ENCODE measurements around the gene ESYT2.
"Not testable (repeated sequence)": the region's sequence is repeated elsewhere in the genome, so short reads cannot be mapped to it uniquely, and the experiment has no call there.

ESYT2 gene

GRCh38 chr7:158699341-158699740, 130.0 kb downstream of the ESYT2 start:
- Histone ChIP-seq H3K4me2 (ENCODE audit: low read depth, low read length) (no peak overlapping the region), H3K4me1 (ENCODE audit: low read length) (peaks cover 17% of the 10 kb centered on the region), H3K36me3 (replicated peaks; ENCODE audit: insufficient read depth, low read length) (peaks cover 16% of the 10 kb centered on the region), H3K4me3 (ENCODE audit: low read length) (no peak overlapping the region), H3F3A (ENCODE audit: insufficient read depth, low read length) (no peaks in the 10 kb centered on the region), H3K79me2 (ENCODE audit: low read length) (peaks cover 100% of the 10 kb centered on the region), H3K27me3 (replicated peaks; ENCODE audit: insufficient read depth, low read length) (no peaks in the 10 kb centered on the region), H3K27ac (ENCODE audit: low read length) (no peak overlapping the region), H3K9ac (ENCODE audit: low read length) (no peak overlapping the region), H3K9me2 (replicated peaks; ENCODE audit: insufficient read depth, low read length) (no peaks in the 10 kb centered on the region), H2AFZ (ENCODE audit: low read length) (no peak overlapping the region), H3K9me3 (replicated peaks; ENCODE audit: insufficient read depth, low read length) (no peaks in the 10 kb centered on the region), H4K20me1 (ENCODE audit: insufficient read depth, low read length) (peaks cover 8% of the 10 kb centered on the region)
- TF ChIP-seq, protein P1, sequence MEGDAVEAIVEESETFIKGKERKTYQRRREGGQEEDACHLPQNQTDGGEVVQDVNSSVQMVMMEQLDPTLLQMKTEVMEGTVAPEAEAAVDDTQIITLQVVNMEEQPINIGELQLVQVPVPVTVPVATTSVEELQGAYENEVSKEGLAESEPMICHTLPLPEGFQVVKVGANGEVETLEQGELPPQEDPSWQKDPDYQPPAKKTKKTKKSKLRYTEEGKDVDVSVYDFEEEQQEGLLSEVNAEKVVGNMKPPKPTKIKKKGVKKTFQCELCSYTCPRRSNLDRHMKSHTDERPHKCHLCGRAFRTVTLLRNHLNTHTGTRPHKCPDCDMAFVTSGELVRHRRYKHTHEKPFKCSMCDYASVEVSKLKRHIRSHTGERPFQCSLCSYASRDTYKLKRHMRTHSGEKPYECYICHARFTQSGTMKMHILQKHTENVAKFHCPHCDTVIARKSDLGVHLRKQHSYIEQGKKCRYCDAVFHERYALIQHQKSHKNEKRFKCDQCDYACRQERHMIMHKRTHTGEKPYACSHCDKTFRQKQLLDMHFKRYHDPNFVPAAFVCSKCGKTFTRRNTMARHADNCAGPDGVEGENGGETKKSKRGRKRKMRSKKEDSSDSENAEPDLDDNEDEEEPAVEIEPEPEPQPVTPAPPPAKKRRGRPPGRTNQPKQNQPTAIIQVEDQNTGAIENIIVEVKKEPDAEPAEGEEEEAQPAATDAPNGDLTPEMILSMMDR (IDR thresholded peaks at IDR 0.05; ENCODE audit: low read length), result no peak
- TF ChIP-seq EZH2 (optimal IDR thresholded peaks at IDR 0.05; ENCODE audit: low read depth, low read length) (no peak), EZH2phosphoT487 (IDR thresholded peaks at IDR 0.05; ENCODE audit: low read length) (no peak)
- no peak for DNase-seq

DNA sequence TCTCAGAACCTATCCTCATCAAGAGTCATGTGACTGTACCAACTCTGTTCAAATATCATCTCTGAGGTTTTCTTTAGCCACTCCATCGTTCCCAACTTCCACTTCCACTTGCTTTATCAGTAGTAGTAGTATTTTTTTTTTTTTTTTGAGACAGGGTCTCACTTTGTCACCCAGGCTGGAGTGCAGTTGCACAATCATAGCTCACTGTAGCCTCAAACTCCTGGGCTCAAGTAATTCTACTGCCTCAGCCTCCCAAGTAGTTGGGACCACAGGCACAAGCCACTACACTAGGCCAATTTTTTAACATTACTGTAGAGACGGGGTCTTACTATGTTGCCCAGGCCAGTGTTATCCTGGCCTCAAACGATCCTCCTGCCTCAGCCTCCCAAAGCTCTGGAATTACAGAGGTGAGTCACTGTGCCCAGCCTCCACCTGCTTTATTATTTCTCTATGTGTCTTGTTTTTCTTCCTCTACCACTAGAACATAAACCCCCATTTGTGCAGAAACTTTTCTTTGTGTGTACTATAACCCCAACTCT, 130.6 kb downstream of the ESYT2 start:
- Histone ChIP-seq H3K27ac (ENCODE audit: low read length) (no peak overlapping the region), H3F3A (ENCODE audit: insufficient read depth, low read length) (no peaks in the 10 kb centered on the region), H4K20me1 (ENCODE audit: insufficient read depth, low read length) (peaks cover 8% of the 10 kb centered on the region), H3K79me2 (ENCODE audit: low read length) (peaks cover 100% of the 10 kb centered on the region), H3K27me3 (replicated peaks; ENCODE audit: insufficient read depth, low read length) (no peaks in the 10 kb centered on the region), H3K4me1 (ENCODE audit: low read length) (peaks cover 17% of the 10 kb centered on the region), H2AFZ (ENCODE audit: low read length) (no peak overlapping the region), H3K9ac (ENCODE audit: low read length) (no peak overlapping the region), H3K9me3 (replicated peaks; ENCODE audit: insufficient read depth, low read length) (no peaks in the 10 kb centered on the region), H3K9me2 (replicated peaks; ENCODE audit: insufficient read depth, low read length) (no peaks in the 10 kb centered on the region), H3K36me3 (replicated peaks; ENCODE audit: insufficient read depth, low read length) (peaks cover 16% of the 10 kb centered on the region), H3K4me3 (ENCODE audit: low read length) (no peak overlapping the region), H3K4me2 (ENCODE audit: low read depth, low read length) (no peak overlapping the region)
- TF ChIP-seq, protein P1 (IDR thresholded peaks at IDR 0.05; ENCODE audit: low read length), result no peak
- no peak for TF ChIP-seq EZH2 (optimal IDR thresholded peaks at IDR 0.05; ENCODE audit: low read depth, low read length)
- TF ChIP-seq EZH2phosphoT487 (IDR thresholded peaks at IDR 0.05; ENCODE audit: low read length), result no peak
- DNase-seq, result no peak

- H3K36me3 ChIP-seq (replicated peaks; ENCODE audit: insufficient read depth, low read length), result peaks cover 16% of the 10 kb centered on the region
- not testable (repeated sequence) for H4K20me1 ChIP-seq (ENCODE audit: insufficient read depth, low read length); H3K9me3 ChIP-seq (replicated peaks; ENCODE audit: insufficient read depth, low read length); H3K9me2 ChIP-seq (replicated peaks; ENCODE audit: insufficient read depth, low read length); H3K27me3 ChIP-seq (replicated peaks; ENCODE audit: insufficient read depth, low read length); H3K27ac ChIP-seq (ENCODE audit: low read length); H3K4me1 ChIP-seq (ENCODE audit: low read length); H2AFZ ChIP-seq (ENCODE audit: low read length); H3F3A ChIP-seq (ENCODE audit: insufficient read depth, low read length); H3K4me2 ChIP-seq (ENCODE audit: low read depth, low read length); DNase-seq; H3K9ac ChIP-seq (ENCODE audit: low read length); H3K4me3 ChIP-seq (ENCODE audit: low read length)
- peaks cover 100% of the 10 kb centered on the region for H3K79me2 ChIP-seq (ENCODE audit: low read length)
These were observed 131.7 kb downstream of the ESYT2 start for GRCh38 chr7:158697597-158697996.

DNA sequence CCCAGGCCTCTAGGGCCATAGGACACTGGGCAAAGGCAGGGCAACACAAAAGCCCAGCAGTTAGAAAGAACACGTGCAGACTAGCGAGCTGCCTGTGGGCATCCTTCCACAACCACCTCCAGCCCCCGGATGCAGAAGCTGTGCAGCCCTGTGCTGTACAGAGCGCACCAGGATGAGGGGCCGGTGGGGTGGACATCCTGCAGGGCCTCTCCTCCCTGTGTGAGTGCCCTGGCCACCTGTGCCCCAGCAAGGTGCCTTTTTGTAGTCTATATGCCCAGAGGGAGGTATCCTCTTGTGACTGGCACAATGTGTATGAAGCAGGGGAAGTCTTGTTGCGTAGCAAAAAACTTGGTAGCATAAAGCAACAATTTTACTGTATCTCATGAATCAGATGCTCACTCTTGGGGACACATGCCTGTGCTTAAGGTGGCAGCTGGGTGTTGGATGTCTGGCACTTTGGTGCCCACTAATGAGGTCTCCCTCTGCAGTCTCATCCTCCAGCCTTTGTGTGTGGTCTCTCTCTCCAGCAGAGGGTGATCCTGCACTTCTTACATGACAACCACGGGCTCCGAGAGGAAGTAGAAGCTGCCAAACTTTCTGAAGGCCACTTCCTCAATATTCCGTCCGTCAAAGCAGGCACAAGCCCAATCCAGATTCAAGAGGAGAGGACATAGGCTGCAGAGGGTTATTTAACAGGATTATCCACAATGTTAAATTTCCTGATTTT, 133.4 kb downstream of the ESYT2 start:
- Histone ChIP-seq H3K4me2 (ENCODE audit: low read depth, low read length) (no peak overlapping the region), H3K36me3 (replicated peaks; ENCODE audit: insufficient read depth, low read length) (peaks cover 21% of the 10 kb centered on the region), H3K4me1 (ENCODE audit: low read length) (no peaks in the 10 kb centered on the region)

More for the DNA sequence above, 133.4 kb downstream of the ESYT2 start:
- peaks cover 94% of the 10 kb centered on the region for H3K79me2 ChIP-seq (ENCODE audit: low read length)
- H2AFZ ChIP-seq (ENCODE audit: low read length), result no peak overlapping the region
- peaks cover 8% of the 10 kb centered on the region for H4K20me1 ChIP-seq (ENCODE audit: insufficient read depth, low read length)
- no peak for DNase-seq
- no peaks in the 10 kb centered on the region for H3K27me3 ChIP-seq (replicated peaks; ENCODE audit: insufficient read depth, low read length)
- no peaks in the 10 kb centered on the region for H3K9me2 ChIP-seq (replicated peaks; ENCODE audit: insufficient read depth, low read length)
- no peak overlapping the region for H3K4me3 ChIP-seq (ENCODE audit: low read length)
- TF ChIP-seq EZH2 (optimal IDR thresholded peaks at IDR 0.05; ENCODE audit: low read depth, low read length) (no peak), EZH2phosphoT487 (IDR thresholded peaks at IDR 0.05; ENCODE audit: low read length) (no peak)
- TF ChIP-seq, protein P1 (IDR thresholded peaks at IDR 0.05; ENCODE audit: low read length), result 0 out of 2 replicates have a peak, but pooled peaks have one; percentile 19
- no peaks in the 10 kb centered on the region for H3K9me3 ChIP-seq (replicated peaks; ENCODE audit: insufficient read depth, low read length)
- no peaks in the 10 kb centered on the region for H3F3A ChIP-seq (ENCODE audit: insufficient read depth, low read length)
- no peak overlapping the region for H3K27ac ChIP-seq (ENCODE audit: low read length)
- H3K9ac ChIP-seq (ENCODE audit: low read length), result no peak overlapping the region
